A549 treated with AZD2906 at 1 μM for 4 hours (cell line): ENCODE results near the gene STPG4. TPM values are rescaled to one million over a fixed set of nuclear protein-coding genes. Genes with fewer than 3 reads are reported as not detected.

Experiments
- total RNA-seq: library from RNA; stranded (reverse); fragments of 200-300 nt; extraction: Qiagen RNA extraction; gene quantifications from 5 replicates; pipeline ENCODE4 v1.2.3, GENCODE V29; 2022

Gene STPG4, protein sequence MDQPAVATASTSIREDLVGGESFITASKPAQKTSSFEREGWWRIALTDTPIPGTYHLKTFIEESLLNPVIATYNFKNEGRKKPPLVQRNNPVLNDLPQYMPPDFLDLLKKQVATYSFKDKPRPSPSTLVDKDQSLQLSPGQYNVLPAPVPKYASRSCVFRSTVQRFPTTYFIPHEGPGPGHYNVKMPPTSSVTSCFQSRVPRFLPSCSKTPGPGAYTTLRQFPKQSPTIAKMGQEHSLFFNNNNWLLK
- 0.03 to 0.07 TPM in 2 of 5 replicates, not detected in the others for total RNA-seq

DNA sequence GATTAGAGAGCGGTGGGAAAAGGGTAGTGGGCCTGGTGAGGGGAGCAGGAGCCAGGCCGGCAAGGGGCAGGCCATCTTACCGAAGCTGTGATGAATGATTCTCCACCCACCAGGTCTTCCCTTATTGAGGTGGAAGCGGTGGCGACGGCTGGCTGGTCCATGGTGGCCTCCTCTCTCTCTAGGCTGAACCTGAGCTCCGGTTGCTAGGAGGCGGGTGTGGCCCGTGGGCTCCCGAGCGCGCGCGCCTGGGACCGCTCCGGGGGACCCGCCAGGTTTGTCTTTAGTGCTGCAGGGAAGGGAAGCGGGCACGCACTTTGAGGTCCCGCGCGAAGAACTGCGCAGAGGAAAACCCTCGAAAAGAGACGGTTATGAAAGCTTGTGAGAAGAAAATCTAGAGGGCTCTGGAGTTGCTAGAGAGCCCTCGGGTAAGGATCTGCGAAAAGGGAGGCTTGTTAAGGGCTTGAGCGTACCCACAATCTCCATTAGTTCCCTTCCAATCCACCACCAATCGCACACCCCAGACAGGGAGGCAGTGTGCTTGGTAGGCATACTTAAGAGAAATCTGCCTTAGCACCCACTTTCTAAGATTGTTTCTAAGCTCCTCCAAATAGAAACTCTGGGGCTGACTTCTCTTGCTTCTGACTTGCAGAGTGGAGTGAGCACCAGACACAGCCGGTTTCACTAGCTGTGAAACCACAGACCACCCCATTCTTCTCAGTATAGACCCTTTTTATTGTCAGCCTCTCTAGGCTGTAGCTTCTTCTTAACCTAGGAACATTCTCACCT lies at the start of gene STPG4:
TSS of gene STPG4 (minus strand) at position 218 of the 786 bp plus-strand sequence. CDS start at position 161, 57 bp downstream.

Other genes starting within 250 kb of the STPG4 start
- gene MCFD2, start 239.5 kb downstream of the STPG4 start, total RNA-seq, result 89.0 to 118 TPM (median 99.6 TPM) in 5 replicates
- gene TTC7A, start 214.1 kb downstream of the STPG4 start, total RNA-seq, result 37.8 to 45.4 TPM (median 41.5 TPM) in 5 replicates
- 1,091 to 1,327 TPM (median 1,101 TPM) in 5 replicates for gene CALM2, start 21.2 kb upstream of the STPG4 start, total RNA-seq
- 3.2 to 3.7 TPM (median 3.4 TPM) in 5 replicates for gene EPCAM, start 214.0 kb upstream of the STPG4 start, total RNA-seq
- 32.9 to 48.0 TPM (median 35.2 TPM) in 5 replicates for gene MSH2, start 247.8 kb upstream of the STPG4 start, total RNA-seq